HEK293T (cell line): ENCODE measurements around the gene PSENEN.

Experiments
- CTCF ChIA-PET: fragments of 350-600 bp; formaldehyde crosslinking; extraction: SDS; loops from one replicate; lab custom pipeline; 2021; ENCODE audit warnings: antibody characterized with exemption, inconsistent platforms; lab: Yijun Ruan, JAX
- POLR2A ChIA-PET: fragments of 350-600 bp; formaldehyde crosslinking; extraction: SDS; loops from one replicate; lab custom pipeline; 2020; ENCODE audit warnings: antibody characterized with exemption, inconsistent platforms; lab: Yijun Ruan, JAX
- DNase-seq: peaks from one replicate; pipeline ENCODE4 v3.0.0; 2012; ENCODE audit warnings: mixed read lengths; ENCODE audit errors: extremely low spot score
- ARNT ChIP-seq: fragments of 450-650 bp; IDR thresholded peaks from 2 replicates; pipeline ENCODE4 v1.6.1; 2017; ENCODE audit warnings: mild to moderate bottlenecking
- BHLHE40 ChIP-seq: fragments of 450-650 bp; IDR thresholded peaks from 2 replicates; pipeline ENCODE4 v1.6.1; 2016; ENCODE audit warnings: mild to moderate bottlenecking, moderate library complexity, borderline replicate concordance
- CTBP1 ChIP-seq: fragments of 450-650 bp; IDR thresholded peaks from 2 replicates; pipeline ENCODE4 v1.6.1; 2016; ENCODE audit warnings: borderline replicate concordance
- ELF4 ChIP-seq: fragments of 450-650 bp; IDR thresholded peaks from 2 replicates; pipeline ENCODE4 v1.6.1; 2017; ENCODE audit warnings: antibody characterized with exemption
- FOXA1 ChIP-seq: fragments of 450-650 bp; IDR thresholded peaks from 2 replicates; pipeline ENCODE4 v1.6.1; 2016; ENCODE audit warnings: mild to moderate bottlenecking
- FOXK2 ChIP-seq: fragments of 450-650 bp; IDR thresholded peaks from 2 replicates; pipeline ENCODE4 v1.6.1; 2016; ENCODE audit warnings: mild to moderate bottlenecking
- FOXM1 ChIP-seq: fragments of 450-650 bp; IDR thresholded peaks from 2 replicates; pipeline ENCODE4 v1.6.1; 2017; ENCODE audit warnings: mild to moderate bottlenecking, borderline replicate concordance
- HDGF ChIP-seq: fragments of 450-650 bp; IDR thresholded peaks from 2 replicates; pipeline ENCODE4 v1.6.1; 2017; ENCODE audit warnings: antibody characterized with exemption, borderline replicate concordance
- L3MBTL2 ChIP-seq: fragments of 450-650 bp; conservative IDR thresholded peaks from 2 replicates; pipeline ENCODE4 v1.6.1; 2016; ENCODE audit warnings: mild to moderate bottlenecking
- LEF1 ChIP-seq: fragments of 450-650 bp; IDR thresholded peaks from 2 replicates; pipeline ENCODE4 v1.6.1; 2017; ENCODE audit warnings: mild to moderate bottlenecking, borderline replicate concordance
- NFRKB ChIP-seq: fragments of 450-650 bp; IDR thresholded peaks from 2 replicates; pipeline ENCODE4 v1.6.1; 2016; ENCODE audit warnings: mild to moderate bottlenecking, moderate library complexity
- SP1 ChIP-seq: fragments of 450-650 bp; IDR thresholded peaks from 2 replicates; pipeline ENCODE4 v1.6.1; 2017
- SUZ12 ChIP-seq: fragments of 450-650 bp; IDR thresholded peaks from 2 replicates; pipeline ENCODE4 v1.6.1; 2016; ENCODE audit warnings: mild to moderate bottlenecking
- TARDBP ChIP-seq: fragments of 450-650 bp; IDR thresholded peaks from 2 replicates; pipeline ENCODE4 v1.6.1; 2016
- ZNF384 ChIP-seq: fragments of 450-650 bp; IDR thresholded peaks from 2 replicates; pipeline ENCODE4 v1.6.1; 2016
- TF ChIP-seq, protein P1 (sequence below): fragments of 450-650 bp; IDR thresholded peaks from 2 replicates; pipeline ENCODE4 v1.6.1; 2016

Gene PSENEN

DNA sequence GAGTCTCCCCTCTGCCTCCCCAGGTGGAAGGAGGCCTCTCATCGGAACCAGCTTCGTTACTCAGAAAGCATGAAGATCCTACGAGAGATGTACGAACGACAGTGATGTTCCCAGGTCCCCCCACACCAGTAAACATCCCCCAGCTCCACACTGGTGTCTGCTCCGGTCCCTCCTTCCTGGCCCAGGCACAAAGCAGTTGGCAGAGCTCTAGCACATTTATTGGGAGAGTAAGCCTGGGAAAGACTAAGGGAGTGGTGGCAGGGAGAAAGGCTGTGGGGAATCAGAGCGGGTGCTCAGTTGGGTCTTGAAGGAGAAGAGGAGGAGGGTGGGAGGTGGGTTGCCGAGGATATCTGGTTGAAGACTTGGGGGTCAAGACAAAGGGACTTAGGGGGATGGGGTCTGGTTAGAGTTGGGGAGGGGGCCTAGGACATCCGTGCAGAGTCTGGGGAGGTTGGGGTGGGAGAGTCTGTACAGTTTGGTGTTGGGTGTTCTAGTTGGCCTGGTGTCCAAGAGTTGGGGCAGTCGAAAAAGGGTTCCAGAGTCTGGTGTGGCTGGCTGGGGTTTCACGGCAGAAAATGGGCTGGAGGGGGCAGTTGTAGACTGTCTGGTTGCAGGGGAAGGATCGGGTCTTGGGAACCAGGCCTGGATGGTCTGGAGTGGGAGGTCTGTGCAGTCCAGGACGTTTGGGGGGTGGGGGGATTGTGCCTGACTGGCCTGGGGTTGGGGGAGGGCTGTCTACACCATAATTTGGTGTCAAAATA lies 9.1 kb downstream of the PSENEN start:
- ChIA-PET CTCF (no interaction called here), POLR2A (no interaction called here)
- DNase-seq = no peak
- TF ChIP-seq, protein P1, sequence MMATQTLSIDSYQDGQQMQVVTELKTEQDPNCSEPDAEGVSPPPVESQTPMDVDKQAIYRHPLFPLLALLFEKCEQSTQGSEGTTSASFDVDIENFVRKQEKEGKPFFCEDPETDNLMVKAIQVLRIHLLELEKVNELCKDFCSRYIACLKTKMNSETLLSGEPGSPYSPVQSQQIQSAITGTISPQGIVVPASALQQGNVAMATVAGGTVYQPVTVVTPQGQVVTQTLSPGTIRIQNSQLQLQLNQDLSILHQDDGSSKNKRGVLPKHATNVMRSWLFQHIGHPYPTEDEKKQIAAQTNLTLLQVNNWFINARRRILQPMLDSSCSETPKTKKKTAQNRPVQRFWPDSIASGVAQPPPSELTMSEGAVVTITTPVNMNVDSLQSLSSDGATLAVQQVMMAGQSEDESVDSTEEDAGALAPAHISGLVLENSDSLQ = no peak
- TF ChIP-seq L3MBTL2 (no peak), ELF4 (no peak), ARNT (no peak), SUZ12 (no peak), LEF1 (no peak), SP1 (no peak), NFRKB (no peak), BHLHE40 (no peak), TARDBP (no peak), FOXK2 (no peak), HDGF (no peak), FOXM1 (no peak), ZNF384 (no peak), CTBP1 (no peak), FOXA1 (no peak)

GRCh38 chr19:35755131-35755549 lies 9.7 kb downstream of the PSENEN start:
- DNase-seq = no peak
- CTCF ChIA-PET = no interaction called here
- POLR2A ChIA-PET = no interaction called here
- TF ChIP-seq LEF1 (no peak), FOXA1 (no peak), CTBP1 (no peak), L3MBTL2 (no peak), FOXM1 (no peak), ARNT (no peak), FOXK2 (no peak), SUZ12 (no peak), ELF4 (no peak), ZNF384 (no peak), HDGF (no peak), TARDBP (no peak), NFRKB (no peak), BHLHE40 (no peak), SP1 (no peak)
- TF ChIP-seq, protein P1 = no peak

DNA sequence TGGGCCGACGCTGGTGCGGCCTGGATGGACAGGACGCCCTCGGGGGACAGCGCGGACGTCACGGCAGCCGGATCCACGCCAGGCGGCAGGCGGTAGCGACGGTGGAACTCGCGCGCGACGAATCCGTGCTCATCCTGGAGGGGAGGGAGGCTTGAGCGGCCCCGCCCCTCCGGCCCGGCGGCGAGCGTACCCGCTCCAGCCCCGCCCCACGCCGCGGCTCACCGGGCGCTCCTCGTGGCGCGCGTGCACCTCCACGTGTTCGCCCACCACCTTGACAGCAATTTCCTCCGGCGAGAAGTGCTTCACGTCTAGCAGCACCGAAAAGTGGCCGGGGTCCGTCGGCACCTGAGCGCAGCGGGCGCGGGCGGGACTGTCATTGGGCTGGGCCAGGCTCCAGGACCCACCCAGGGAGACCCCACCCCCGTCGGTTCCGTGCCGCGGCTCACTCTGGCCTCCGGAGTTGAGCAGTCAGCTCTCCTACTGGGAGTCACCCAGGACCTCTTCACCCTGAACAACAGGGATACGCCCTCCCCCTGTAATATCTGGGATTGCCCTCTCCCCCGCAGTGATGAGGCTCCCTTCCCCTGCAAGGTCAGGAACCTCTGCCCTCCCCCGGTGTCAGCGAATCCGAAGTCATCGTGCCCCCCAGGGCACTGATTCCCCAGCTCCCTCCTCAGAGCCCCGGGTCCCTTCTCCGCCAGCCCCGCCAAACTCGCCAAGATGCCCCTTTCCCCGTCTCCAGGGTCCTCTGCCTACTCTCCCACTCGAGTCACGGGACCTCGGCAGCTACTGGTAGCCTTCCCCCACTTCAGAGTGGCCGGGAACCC lies 10.3 kb downstream of the PSENEN start:
- POLR2A ChIA-PET = interaction anchor here (2.5 kb wide), 1 partner anchor 11 kb away, joined by 18 read pairs; the partner anchor contains the start of genes PSENEN and U2AF1L4
- CTCF ChIA-PET = no interaction called here
- no peak for DNase-seq
- TF ChIP-seq ARNT (no peak), FOXK2 (no peak), ZNF384 (no peak), TARDBP (no peak), FOXM1 (no peak), L3MBTL2 (no peak), LEF1 (no peak), SP1 (no peak), ELF4 (no peak), SUZ12 (no peak), CTBP1 (no peak), NFRKB (no peak), HDGF (no peak), FOXA1 (no peak), BHLHE40 (no peak)
- TF ChIP-seq, protein P1 = no peak

DNA sequence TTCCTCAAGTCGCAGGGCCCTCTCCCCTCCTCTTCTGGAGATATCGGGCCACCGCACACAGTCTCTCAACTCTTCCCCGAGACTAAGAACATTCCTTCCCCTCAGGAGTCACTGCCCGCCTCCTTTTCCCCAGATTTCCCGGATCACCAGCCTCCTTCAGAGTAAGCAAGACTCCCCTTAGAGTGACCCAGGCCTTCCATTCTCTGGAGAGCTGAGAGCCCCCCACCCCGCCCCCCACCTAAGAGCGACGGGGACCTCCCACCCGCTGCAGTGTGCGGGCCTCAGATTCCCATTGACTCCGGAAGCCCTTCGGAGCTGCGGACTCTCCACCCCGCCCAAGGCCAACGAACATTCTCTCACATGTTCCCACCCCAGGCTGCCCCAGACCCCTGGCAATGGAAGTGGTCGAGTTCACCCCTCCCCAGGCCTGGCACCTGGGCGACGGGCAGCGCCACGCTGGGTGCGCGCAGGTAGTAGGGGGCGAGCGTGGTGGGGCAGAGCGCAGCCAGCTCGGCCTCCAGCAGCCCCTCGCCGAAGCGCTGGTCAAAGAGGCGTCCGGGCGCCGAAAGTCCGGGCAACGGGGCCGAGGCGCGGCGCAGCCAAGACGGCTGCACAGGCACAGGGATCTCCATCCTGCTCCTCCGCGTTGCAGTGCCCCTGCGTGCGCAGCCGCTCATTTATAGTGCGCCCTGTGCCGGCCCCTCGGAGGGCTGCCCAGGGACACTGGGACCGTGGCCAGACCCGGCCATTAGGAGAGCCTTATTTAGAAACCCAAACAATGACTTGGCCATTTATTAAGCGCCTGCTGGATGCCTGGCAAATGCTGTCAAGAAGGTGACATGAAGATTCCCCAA lies 11.2 kb downstream of the PSENEN start, which contains the start of gene HSPB6:
HSPB6 (minus strand) TSS at position 653 of the 854 bp plus-strand sequence; CDS start at position 632, 21 bp downstream.
- ChIA-PET POLR2A (interaction anchor here (1.3 to 2.5 kb wide), 5 partner anchors 9 to 54 kb away, joined by 3 to 33 read pairs (median 8); partner anchors contain the start of genes LIN37, PSENEN and U2AF1L4), CTCF (interaction anchor here (1.0 kb wide), 1 partner anchor 16 kb away, joined by 3 read pairs; no protein-coding TSS in a partner anchor)
- DNase-seq = no peak
- TF ChIP-seq SUZ12 = no peak
- no peak for TF ChIP-seq FOXA1
- no peak for TF ChIP-seq ARNT

GRCh38 chr19:35757231-35757748 lies 11.8 kb downstream of the PSENEN start:
- TF ChIP-seq FOXK2 = no peak
- TF ChIP-seq, protein P1 = no peak
- TF ChIP-seq L3MBTL2 = no peak
- TF ChIP-seq NFRKB = no peak
- TF ChIP-seq SP1 = no peak
- TF ChIP-seq FOXA1 = no peak
- TF ChIP-seq FOXM1 = no peak
- TF ChIP-seq BHLHE40 = no peak
- no peak for TF ChIP-seq ZNF384
- TF ChIP-seq LEF1 = no peak
- TF ChIP-seq CTBP1 = no peak
- no peak for TF ChIP-seq ELF4
- no peak for TF ChIP-seq TARDBP
- TF ChIP-seq HDGF = no peak
- TF ChIP-seq SUZ12 = no peak
- TF ChIP-seq ARNT = no peak
- peak; percentile 39 for DNase-seq
- ChIA-PET POLR2A (interaction anchor here (1.3 to 2.5 kb wide), 5 partner anchors 9 to 55 kb away, joined by 3 to 33 read pairs (median 8); partner anchors contain the start of genes LIN37, PSENEN and U2AF1L4), CTCF (interaction anchor here (1.0 kb wide), 1 partner anchor 17 kb away, joined by 3 read pairs; no protein-coding TSS in a partner anchor)
